Heart left ventricle (tissue), 13 donors: Measurements from ENCODE around the gene GPR65.

Source experiments
- POLR2A ChIP-seq, 2 donors: fragments of 450-650 bp; IDR thresholded peaks; one replicate each; pipeline ENCODE4 v1.6.1; 2017; ENCODE audit warnings: antibody characterized with exemption in 2 of 2, mild to moderate bottlenecking in 2 of 2, moderate library complexity in 2 of 2
- TF ChIP-seq, protein P1 (sequence below), 12 donors: fragments of 200-600 bp; sonication (generic) in 4 of 12; IDR thresholded peaks; one replicate each; pipeline versions ENCODE4 v1.5.0 to v1.8.0; 2018 to 2022; ENCODE audit warnings: antibody characterized with exemption in 12 of 12, mild to moderate bottlenecking in 5 of 12
- donor health status: ischemic (EF 13 %, LVEDD 7.1; RV severe dilation, severe dysfunction).
- donor health status: DM: no; HTN: yes; CAD: no.
- donor health status: DM: no; HTN: no; CAD: no.
- donor health status: ischemic (EF 25% LVEDD 6.9; RV normal size, moderate dysfunction).
- donor health status: ischemic (EF 25% LVEDD 5.7; RV mildly dilated, moderate dysfunction).
- donor health status: ischemic (EF 35%, LVEDD 5.7; RV mildly dilated, moderate dysfunction).
- donor health status: nonischemic (EF 11% LVEDD 7.7; RV severe dilation, severe dysfunction).
- donor health status: DM: yes; HTN: yes; CAD: no.
- donor health status: PGD.
- donor health status: ischemic (EF 29% LVEDD 5.4; RV normal size, mild dysfunction).
- donor health status: nonischemic (EF 23%, LVEDD 6.1; RV moderate dilation, normal function).

DNA sequence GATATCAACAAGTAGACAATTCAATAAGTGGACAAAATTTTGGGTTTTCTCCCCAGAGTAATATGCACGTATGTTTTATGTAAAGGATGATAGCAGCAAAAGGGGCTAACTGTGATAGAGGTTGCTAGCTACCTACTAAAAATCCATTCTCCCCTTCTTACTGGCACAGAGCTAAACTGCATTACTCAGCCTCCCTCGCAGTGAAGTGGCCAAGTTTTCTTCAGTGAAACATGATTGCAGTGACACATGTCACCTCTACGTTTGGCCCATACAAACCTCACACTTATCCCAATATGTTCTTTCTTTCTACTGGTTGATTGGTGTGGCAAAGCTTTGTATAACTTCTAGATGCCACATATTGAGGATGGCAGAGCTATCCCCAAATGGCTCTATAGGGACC lies 34.3 kb downstream of the GPR65 start:
- TF ChIP-seq, protein P1, sequence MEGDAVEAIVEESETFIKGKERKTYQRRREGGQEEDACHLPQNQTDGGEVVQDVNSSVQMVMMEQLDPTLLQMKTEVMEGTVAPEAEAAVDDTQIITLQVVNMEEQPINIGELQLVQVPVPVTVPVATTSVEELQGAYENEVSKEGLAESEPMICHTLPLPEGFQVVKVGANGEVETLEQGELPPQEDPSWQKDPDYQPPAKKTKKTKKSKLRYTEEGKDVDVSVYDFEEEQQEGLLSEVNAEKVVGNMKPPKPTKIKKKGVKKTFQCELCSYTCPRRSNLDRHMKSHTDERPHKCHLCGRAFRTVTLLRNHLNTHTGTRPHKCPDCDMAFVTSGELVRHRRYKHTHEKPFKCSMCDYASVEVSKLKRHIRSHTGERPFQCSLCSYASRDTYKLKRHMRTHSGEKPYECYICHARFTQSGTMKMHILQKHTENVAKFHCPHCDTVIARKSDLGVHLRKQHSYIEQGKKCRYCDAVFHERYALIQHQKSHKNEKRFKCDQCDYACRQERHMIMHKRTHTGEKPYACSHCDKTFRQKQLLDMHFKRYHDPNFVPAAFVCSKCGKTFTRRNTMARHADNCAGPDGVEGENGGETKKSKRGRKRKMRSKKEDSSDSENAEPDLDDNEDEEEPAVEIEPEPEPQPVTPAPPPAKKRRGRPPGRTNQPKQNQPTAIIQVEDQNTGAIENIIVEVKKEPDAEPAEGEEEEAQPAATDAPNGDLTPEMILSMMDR (IDR thresholded peaks at IDR 0.05) = no peak
- no peak for TF ChIP-seq POLR2A (IDR thresholded peaks at IDR 0.05)
